Fibroblast of lung (primary cell): ENCODE data around the gene ERVFRD-1. TPM values are rescaled to one million over a fixed set of nuclear protein-coding genes. Genes with fewer than 3 reads are reported as not detected.

Experiments
- DNase-seq, 2 donors: peaks; one replicate each; pipeline versions ENCODE4 v3.0.0 to v3.0.0-alpha.2; 2010; ENCODE audit warnings: low read depth in 2 of 2
- H2AFZ ChIP-seq: 2 replicates; pipeline ENCODE4 v1.5.1; 2012; ENCODE audit warnings: low read length, control low read depth, inconsistent platforms
- H3K27ac ChIP-seq: 2 replicates; pipeline ENCODE4 v1.5.1; 2011; ENCODE audit warnings: low read length, control low read depth; ENCODE audit not compliant: insufficient read depth
- H3K27me3 ChIP-seq: 2 replicates; pipeline ENCODE4 v1.5.1; 2011; ENCODE audit warnings: mild to moderate bottlenecking, low read length; ENCODE audit not compliant: control insufficient read depth, insufficient read depth
- H3K36me3 ChIP-seq: 2 replicates; pipeline ENCODE4 v1.5.1; 2011; ENCODE audit warnings: low read length; ENCODE audit not compliant: control insufficient read depth, insufficient read depth
- H3K4me1 ChIP-seq: 2 replicates; pipeline ENCODE4 v1.5.1; 2011; ENCODE audit warnings: low read length; ENCODE audit not compliant: control insufficient read depth, insufficient read depth; ENCODE audit errors: extremely low read depth
- H3K4me2 ChIP-seq: 2 replicates; pipeline ENCODE4 v1.5.1; 2011; ENCODE audit warnings: low read length, control low read depth; ENCODE audit not compliant: insufficient read depth; ENCODE audit errors: extremely low read depth
- H3K4me3 ChIP-seq, 4 experiments: fragments of 200-600 bp in 1 of 4; sonication (generic) in 1 of 4; replicated peaks in 1 of 4; 2 replicates each; pipeline ENCODE4 v1.5.1; 2011 to 2016; ENCODE audit warnings: low read length in 4 of 4, low read depth in 3 of 4, mild to moderate bottlenecking in 3 of 4, control low read depth in 2 of 4, inconsistent platforms in 1 of 4, mixed read lengths in 1 of 4; ENCODE audit not compliant: insufficient read depth in 1 of 4; ENCODE audit errors: control extremely low read depth in 1 of 4
- H3K79me2 ChIP-seq: 2 replicates; pipeline ENCODE4 v1.5.1; 2012; ENCODE audit warnings: mild to moderate bottlenecking, low read length, inconsistent platforms; ENCODE audit not compliant: control insufficient read depth, insufficient read depth
- H3K9ac ChIP-seq: 2 replicates; pipeline ENCODE4 v1.5.1; 2011; ENCODE audit warnings: mild to moderate bottlenecking, low read length, control low read depth; ENCODE audit not compliant: insufficient read depth
- H3K9me3 ChIP-seq: 2 replicates; pipeline ENCODE4 v1.5.1; 2012; ENCODE audit warnings: low read depth, low read length; ENCODE audit not compliant: control insufficient read depth, insufficient read depth
- H4K20me1 ChIP-seq: 2 replicates; pipeline ENCODE4 v1.5.1; 2011; ENCODE audit warnings: low read length; ENCODE audit not compliant: control insufficient read depth, insufficient read depth; ENCODE audit errors: extremely low read depth
- CTCF ChIP-seq, 2 donors: IDR thresholded peaks in 1 of 2; conservative IDR thresholded peaks in 1 of 2; 1 replicate in 1 of 2; 2 replicates in 1 of 2; pipeline ENCODE4 v1.5.1; 2011 to 2012; ENCODE audit warnings: low read length in 2 of 2, control low read depth in 1 of 2, inconsistent platforms in 1 of 2, low read depth in 1 of 2, mild to moderate bottlenecking in 1 of 2
- EZH2 ChIP-seq: IDR thresholded peaks from 2 replicates; pipeline ENCODE4 v1.5.1; 2012; ENCODE audit warnings: low read length, control low read depth, mild to moderate bottlenecking; ENCODE audit errors: missing control alignments
- polyA plus RNA-seq, 2 donors: library from polyadenylated mRNA; depleted of rRNA in 1 of 2; stranded (reverse) in 1 of 2; unstranded in 1 of 2; fragments of >200 nt; gene quantifications; 2 replicates each; pipeline ENCODE4 v1.2.1, GENCODE V29; 2011 to 2012; ENCODE audit warnings: missing spikeins in 1 of 2
- total RNA-seq: library from RNA; depleted of rRNA; stranded (reverse); fragments of >200 nt; gene quantifications from 2 replicates; pipeline ENCODE4 v1.2.1, GENCODE V29; 2014

ERVFRD-1 gene
- total and polyA plus RNA-seq, 2 donors (not counting 1 experiment from before 2014, with no cell fraction given) = not detected

GRCh38 chr6:11101417-11101816, 10.1 kb downstream of the ERVFRD-1 start:
- H3K9ac ChIP-seq = no peak overlapping the region
- H3K4me3 ChIP-seq = no peak overlapping the region
- no peak overlapping the region for H3K27ac ChIP-seq
- no peaks in the 10 kb centered on the region for H3K27me3 ChIP-seq
- DNase-seq = no peak
- H4K20me1 ChIP-seq = no peaks in the 10 kb centered on the region
- no peak for TF ChIP-seq CTCF (conservative IDR thresholded peaks at IDR 0.05 in 1 of 2, IDR thresholded peaks at IDR 0.05 in 1 of 2; ENCODE audit: low read depth in 1 of 2, low read length in 2 of 2)
- TF ChIP-seq EZH2 = no peak
- H3K4me1 ChIP-seq = no peaks in the 10 kb centered on the region
- no peaks in the 10 kb centered on the region for H3K36me3 ChIP-seq
- H3K79me2 ChIP-seq = peaks cover 68% of the 10 kb centered on the region
- no peak overlapping the region for H2AFZ ChIP-seq
- H3K9me3 ChIP-seq = no peaks in the 10 kb centered on the region
- no peak overlapping the region for H3K4me2 ChIP-seq

- no peak overlapping the region for H3K4me3 ChIP-seq
- H3K36me3 ChIP-seq = no peaks in the 10 kb centered on the region
- H2AFZ ChIP-seq = no peak overlapping the region
- no peaks in the 10 kb centered on the region for H3K9me3 ChIP-seq
- no peaks in the 10 kb centered on the region for H4K20me1 ChIP-seq
- H3K27ac ChIP-seq = no peak overlapping the region
- H3K79me2 ChIP-seq = peaks cover 67% of the 10 kb centered on the region
- H3K4me2 ChIP-seq = no peak overlapping the region
- H3K4me1 ChIP-seq = peaks cover 2% of the 10 kb centered on the region
- no peak overlapping the region for H3K9ac ChIP-seq
- no peaks in the 10 kb centered on the region for H3K27me3 ChIP-seq
- TF ChIP-seq EZH2 (no peak), CTCF (conservative IDR thresholded peaks at IDR 0.05 in 1 of 2, IDR thresholded peaks at IDR 0.05 in 1 of 2; ENCODE audit: low read depth in 1 of 2, low read length in 2 of 2) (no peak)
- DNase-seq = no peak
Observed at GRCh38 chr6:11098004-11098403, 13.5 kb downstream of the ERVFRD-1 start.

GRCh38 chr6:11097476-11097875, 14.0 kb downstream of the ERVFRD-1 start:
- Histone ChIP-seq H4K20me1 (no peaks in the 10 kb centered on the region), H3K36me3 (no peaks in the 10 kb centered on the region), H3K27ac (no peak overlapping the region), H3K4me3 (no peak overlapping the region), H3K27me3 (no peaks in the 10 kb centered on the region), H3K79me2 (peaks cover 62% of the 10 kb centered on the region), H2AFZ (no peak overlapping the region), H3K4me1 (peaks cover 2% of the 10 kb centered on the region), H3K9ac (no peak overlapping the region), H3K9me3 (no peaks in the 10 kb centered on the region), H3K4me2 (no peak overlapping the region)
- no peak for DNase-seq
- no peak for TF ChIP-seq CTCF (conservative IDR thresholded peaks at IDR 0.05 in 1 of 2, IDR thresholded peaks at IDR 0.05 in 1 of 2; ENCODE audit: low read depth in 1 of 2, low read length in 2 of 2)
- no peak for TF ChIP-seq EZH2
